ENCODE results near the gene ATP8A2. TPM values are rescaled to one million over a fixed set of nuclear protein-coding genes. Genes with fewer than 3 reads are reported as not detected.

Gene ATP8A2
- polyA plus RNA-seq, 3 donors: not detected

GRCh38 chr13:25932365-25932764, 560.6 kb downstream of the ATP8A2 start:
- Histone ChIP-seq H3K79me2 (ENCODE audit: insufficient read depth, low read length) (no peaks in the 10 kb centered on the region), H3K9ac (ENCODE audit: insufficient read depth, low read length, poor library complexity, severe bottlenecking) (no peak overlapping the region), H3K4me3 (replicated peaks in 1 of 3; ENCODE audit: low read depth in 2 of 3, low read length in 3 of 3) (no peak overlapping the region), H2AFZ (ENCODE audit: insufficient read depth, low read depth, low read length, poor library complexity, severe bottlenecking) (no peak overlapping the region), H3K27me3 (ENCODE audit: control insufficient read depth in 2 of 2, insufficient read depth in 2 of 2, low read length in 2 of 2) (no peaks in the 10 kb centered on the region), H3K27ac (ENCODE audit: low read depth in 1 of 2, low read length in 2 of 2) (no peak overlapping the region), H3K36me3 (replicated peaks in 1 of 2; ENCODE audit: control insufficient read depth in 1 of 2, insufficient read depth in 2 of 2, low read length in 2 of 2) (no peaks in the 10 kb centered on the region), H3K4me2 (replicated peaks; ENCODE audit: extremely low read depth, low read length, poor library complexity, severe bottlenecking) (no peak overlapping the region), H3K9me3 (replicated peaks in 1 of 2; ENCODE audit: control insufficient read depth in 1 of 2, insufficient read depth in 1 of 2, low read length in 2 of 2) (no peaks in the 10 kb centered on the region), H3K4me1 (ENCODE audit: control insufficient read depth in 1 of 2, insufficient read depth in 2 of 2, low read length in 2 of 2) (no peaks in the 10 kb centered on the region), H4K20me1 (ENCODE audit: insufficient read depth, low read length) (no peaks in the 10 kb centered on the region)
- Mint-ChIP-seq H3K27ac (no peak overlapping the region), H3K36me3 (no peaks in the 10 kb centered on the region), H3K27me3 (ENCODE audit: low read depth in 3 of 3) (peaks cover 0 to 4% (median 0%) of the 10 kb centered on the region in 3 donors), H3K9me3 (peaks cover 0 to 2% (median 0%) of the 10 kb centered on the region in 7 donors), H3K4me1 (no peaks in the 10 kb centered on the region), H3K4me3 (no peak overlapping the region)
- DNase-seq: no peak
- WGBS (ENCODE audit: insufficient coverage): 100% methylated on average over 1 of the region's 1 CpG
- intact Hi-C loops (cut with micrococcal nuclease): no loop called here
- TF ChIP-seq CTCF (IDR thresholded peaks at IDR 0.05): no peak

DNA sequence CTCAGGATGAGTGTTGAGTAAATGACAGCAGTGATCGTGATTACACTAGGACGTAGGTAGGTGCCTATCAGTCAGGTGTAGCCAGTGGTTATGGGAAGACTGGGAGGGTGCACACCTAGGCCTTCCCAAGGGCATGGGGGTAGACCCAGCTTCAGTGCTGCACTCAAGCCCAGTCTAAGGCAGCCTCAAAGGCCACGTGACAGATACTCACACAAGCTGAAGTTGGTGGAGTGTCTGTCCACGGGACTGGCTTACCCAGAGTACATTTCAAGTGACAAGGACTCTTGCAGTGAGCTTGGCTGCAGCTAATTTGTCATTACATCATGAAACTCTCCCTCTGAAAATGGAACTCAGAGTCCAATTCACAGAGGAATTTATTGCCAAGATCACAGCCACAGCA, 561.7 kb downstream of the ATP8A2 start:
- Mint-ChIP-seq H3K27me3 (ENCODE audit: low read depth in 3 of 3) (peaks cover 0 to 5% (median 2%) of the 10 kb centered on the region in 3 donors), H3K4me1 (no peaks in the 10 kb centered on the region), H3K4me3 (no peak overlapping the region), H3K27ac (no peak overlapping the region), H3K36me3 (no peaks in the 10 kb centered on the region), H3K9me3 (peaks cover 0 to 2% (median 0%) of the 10 kb centered on the region in 7 donors)
- TF ChIP-seq CTCF (IDR thresholded peaks at IDR 0.05): no peak
- Histone ChIP-seq H3K36me3 (replicated peaks in 1 of 2; ENCODE audit: control insufficient read depth in 1 of 2, insufficient read depth in 2 of 2, low read length in 2 of 2) (no peaks in the 10 kb centered on the region), H4K20me1 (ENCODE audit: insufficient read depth, low read length) (no peaks in the 10 kb centered on the region), H3K4me3 (replicated peaks in 1 of 3; ENCODE audit: low read depth in 2 of 3, low read length in 3 of 3) (no peak overlapping the region), H3K79me2 (ENCODE audit: insufficient read depth, low read length) (no peaks in the 10 kb centered on the region), H3K9me3 (replicated peaks in 1 of 2; ENCODE audit: control insufficient read depth in 1 of 2, insufficient read depth in 1 of 2, low read length in 2 of 2) (no peaks in the 10 kb centered on the region), H3K9ac (ENCODE audit: insufficient read depth, low read length, poor library complexity, severe bottlenecking) (no peak overlapping the region), H3K4me1 (ENCODE audit: control insufficient read depth in 1 of 2, insufficient read depth in 2 of 2, low read length in 2 of 2) (no peaks in the 10 kb centered on the region), H3K27ac (ENCODE audit: low read depth in 1 of 2, low read length in 2 of 2) (no peak overlapping the region), H3K4me2 (replicated peaks; ENCODE audit: extremely low read depth, low read length, poor library complexity, severe bottlenecking) (no peak overlapping the region), H2AFZ (ENCODE audit: insufficient read depth, low read depth, low read length, poor library complexity, severe bottlenecking) (no peak overlapping the region), H3K27me3 (ENCODE audit: control insufficient read depth in 2 of 2, insufficient read depth in 2 of 2, low read length in 2 of 2) (no peaks in the 10 kb centered on the region)
- no peak for DNase-seq
- WGBS (ENCODE audit: insufficient coverage): 79% methylated on average over 4 of the region's 4 CpGs
- intact Hi-C loops (cut with micrococcal nuclease): no loop called here

All from CD14-positive monocyte (primary cell).